Muscle layer of duodenum (tissue), 2 donors: ENCODE measurements around the gene CUZD1.
"Not testable (repeated sequence)": the region's sequence is repeated elsewhere in the genome, so short reads cannot be mapped to it uniquely, and the experiment has no call there.

Experiments used
- H3K27ac ChIP-seq: one replicate; pipeline ENCODE4 v1.7.0; 2013; ENCODE audit warnings: mild to moderate bottlenecking, low read length
- H3K27me3 ChIP-seq: one replicate; pipeline ENCODE4 v1.7.0; 2013; ENCODE audit warnings: low read depth, mild to moderate bottlenecking, control low read depth, low read length
- H3K36me3 ChIP-seq, 2 donors: one replicate each; pipeline ENCODE4 v1.7.0; 2013; ENCODE audit warnings: low read length in 2 of 2, control low read depth in 1 of 2, mild to moderate bottlenecking in 1 of 2; ENCODE audit not compliant: insufficient read depth in 2 of 2, control insufficient read depth in 1 of 2
- H3K4me1 ChIP-seq, 2 donors: one replicate each; pipeline ENCODE4 v1.7.0; 2013; ENCODE audit warnings: low read length in 2 of 2, mild to moderate bottlenecking in 2 of 2, control low read depth in 1 of 2, moderate library complexity in 1 of 2; ENCODE audit not compliant: insufficient read depth in 2 of 2, control insufficient read depth in 1 of 2
- H3K4me3 ChIP-seq, 2 donors: one replicate each; pipeline ENCODE4 v1.7.0; 2013; ENCODE audit warnings: low read length in 2 of 2, low read depth in 1 of 2, mild to moderate bottlenecking in 1 of 2
- H3K9me3 ChIP-seq, 2 donors: one replicate each; pipeline ENCODE4 v1.7.0; 2013; ENCODE audit warnings: low read length in 2 of 2, control low read depth in 1 of 2, mild to moderate bottlenecking in 1 of 2; ENCODE audit not compliant: control insufficient read depth in 1 of 2
- donor health status: healthy.

The CUZD1 gene

DNA sequence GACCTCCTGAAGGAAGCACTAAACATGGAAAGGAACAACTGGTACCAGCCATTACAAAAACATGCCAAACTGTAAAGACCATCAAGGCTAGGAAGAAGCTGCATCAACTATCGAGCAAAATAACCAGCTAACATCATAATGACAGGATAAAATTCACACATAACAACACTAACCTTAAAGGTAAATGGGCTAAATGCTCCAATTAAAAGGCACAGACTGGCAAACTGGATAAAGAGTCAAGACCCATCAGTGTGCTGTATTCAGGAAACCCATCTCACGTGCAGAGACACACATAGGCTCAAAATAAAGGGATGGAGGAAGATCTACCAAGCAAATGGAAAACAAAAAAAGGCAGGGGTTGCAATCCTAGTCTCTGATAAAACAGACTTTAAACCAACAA is 23.1 kb upstream of the CUZD1 start:
- not testable (repeated sequence) for H3K27me3 ChIP-seq, H3K4me3 ChIP-seq, H3K27ac ChIP-seq, H3K36me3 ChIP-seq, H3K4me1 ChIP-seq, H3K9me3 ChIP-seq

DNA sequence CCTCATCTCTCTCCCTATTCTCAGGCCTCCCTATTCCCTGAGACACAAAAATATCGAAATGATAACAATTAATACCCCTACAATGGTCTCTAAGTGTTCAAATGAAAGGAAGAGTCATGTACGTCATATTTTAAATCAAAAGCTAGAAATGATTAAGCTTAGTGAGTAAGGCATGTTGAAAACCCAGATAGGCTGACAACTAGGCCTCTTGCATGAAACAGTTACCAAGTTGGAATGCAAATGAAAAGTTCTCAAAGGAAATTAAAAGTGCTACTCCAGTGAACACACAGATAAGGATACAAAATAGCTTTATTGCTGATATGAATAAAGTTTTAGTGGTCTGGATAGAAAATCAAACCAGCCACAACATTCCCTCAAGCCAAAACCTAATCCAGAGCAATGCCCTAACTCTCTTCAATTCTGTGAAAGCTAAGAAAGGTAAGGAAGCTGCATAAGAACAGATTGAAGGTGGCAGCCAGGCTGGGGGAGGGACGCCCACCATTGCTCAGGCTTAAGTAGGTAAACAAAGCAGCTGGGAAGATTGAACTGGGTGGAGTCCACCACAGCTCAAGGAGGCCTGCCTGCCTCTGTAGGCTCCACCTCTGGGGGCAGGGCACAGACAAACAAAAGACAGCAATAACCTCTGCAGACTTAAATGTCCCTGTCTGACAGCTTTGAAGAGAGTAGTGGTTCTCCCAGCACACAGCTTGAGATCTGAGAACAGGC is 21.3 kb upstream of the CUZD1 start:
- H3K9me3 ChIP-seq, H3K36me3 ChIP-seq, H3K27me3 ChIP-seq: not testable (repeated sequence)

GRCh38 chr10:122864901-122865300 is 19.2 kb upstream of the CUZD1 start:
- no peaks in the 10 kb centered on the region for H3K4me1 ChIP-seq
- H3K27me3 ChIP-seq = no peaks in the 10 kb centered on the region
- H3K4me3 ChIP-seq = no peak overlapping the region
- no peaks in the 10 kb centered on the region for H3K36me3 ChIP-seq
- no peak overlapping the region for H3K27ac ChIP-seq
- no peaks in the 10 kb centered on the region for H3K9me3 ChIP-seq

More for the DNA sequence above, 21.3 kb upstream of the CUZD1 start:
- H3K4me1 ChIP-seq, H3K4me3 ChIP-seq, H3K27ac ChIP-seq: not testable (repeated sequence)

- Histone ChIP-seq H3K36me3 (no peaks in the 10 kb centered on the region), H3K27me3 (no peaks in the 10 kb centered on the region), H3K4me3 (no peak overlapping the region), H3K9me3 (no peaks in the 10 kb centered on the region), H3K4me1 (no peaks in the 10 kb centered on the region), H3K27ac (no peak overlapping the region)
Measured at GRCh38 chr10:122864194-122864592, 18.5 kb upstream of the CUZD1 start.

- Histone ChIP-seq H3K27me3 (no peaks in the 10 kb centered on the region), H3K4me3 (no peak overlapping the region), H3K27ac (no peak overlapping the region), H3K36me3 (no peaks in the 10 kb centered on the region), H3K4me1 (no peaks in the 10 kb centered on the region), H3K9me3 (no peaks in the 10 kb centered on the region)
Measured at GRCh38 chr10:122863216-122864193, 17.8 kb upstream of the CUZD1 start.

DNA sequence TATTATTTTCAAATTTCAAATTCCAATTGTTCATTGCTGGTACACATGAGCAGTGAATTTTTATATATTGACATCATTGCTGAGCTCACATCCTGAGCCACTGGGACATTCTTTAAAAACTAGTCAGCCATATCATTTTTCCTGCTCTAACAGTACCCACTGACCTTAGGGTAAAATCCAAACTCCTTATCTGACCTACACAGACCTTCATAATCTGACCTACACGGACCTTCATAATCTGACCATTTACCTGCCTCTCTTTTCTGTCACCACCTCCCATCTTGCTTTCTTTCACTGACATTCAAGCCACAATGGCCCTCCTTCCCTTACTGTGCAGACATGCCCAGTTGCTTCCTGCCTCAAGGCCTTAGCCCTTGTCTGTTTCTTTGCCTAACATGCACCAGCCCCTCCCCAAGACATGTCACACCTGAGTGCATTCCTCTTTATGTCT is 16.1 kb upstream of the CUZD1 start:
- Histone ChIP-seq H3K27me3 (no peaks in the 10 kb centered on the region), H3K36me3 (no peaks in the 10 kb centered on the region), H3K4me1 (no peaks in the 10 kb centered on the region), H3K9me3 (no peaks in the 10 kb centered on the region), H3K4me3 (no peak overlapping the region), H3K27ac (no peak overlapping the region)

DNA sequence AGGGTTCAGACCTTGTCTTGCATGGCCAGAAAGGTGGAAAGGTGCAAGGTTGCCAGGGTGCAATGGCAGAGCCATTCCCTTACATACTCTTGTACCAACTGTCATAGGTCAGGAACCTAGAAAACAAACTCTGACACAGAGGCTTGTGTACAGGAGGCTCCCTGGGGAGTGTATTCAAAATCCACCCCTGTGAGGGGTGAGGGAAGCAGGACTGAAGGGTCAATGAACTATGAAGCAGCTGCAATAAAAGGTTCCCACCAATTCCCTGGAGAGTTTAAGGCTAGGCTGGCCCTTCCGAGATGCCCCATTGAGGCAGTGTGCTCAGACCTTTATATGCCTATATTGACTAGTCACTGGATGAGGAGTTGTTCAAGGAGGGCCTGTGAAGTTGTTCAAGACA is 13.9 kb upstream of the CUZD1 start:
- H3K4me3 ChIP-seq = no peak overlapping the region
- no peaks in the 10 kb centered on the region for H3K9me3 ChIP-seq
- no peaks in the 10 kb centered on the region for H3K4me1 ChIP-seq
- peaks cover 0 to 4% of the 10 kb centered on the region in 2 donors for H3K36me3 ChIP-seq
- H3K27ac ChIP-seq = no peak overlapping the region
- no peaks in the 10 kb centered on the region for H3K27me3 ChIP-seq

DNA sequence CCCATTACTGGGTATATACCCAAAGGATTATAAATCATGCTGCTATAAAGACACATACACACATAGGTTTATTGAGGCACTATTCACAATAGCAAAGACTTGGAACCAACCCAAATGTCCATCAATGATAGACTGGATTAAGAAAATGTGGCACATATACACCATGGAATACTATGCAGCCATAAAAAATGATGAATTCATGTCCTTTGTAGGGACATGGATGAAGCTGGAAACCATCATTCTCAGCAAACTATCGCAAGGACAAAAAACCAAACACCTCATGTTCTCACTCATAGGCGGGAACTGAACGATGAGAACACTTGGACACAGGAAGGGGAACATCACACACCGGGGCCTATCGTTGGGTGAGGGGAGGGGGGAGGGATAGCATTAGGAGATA is 12.4 kb upstream of the CUZD1 start:
- H3K27me3 ChIP-seq, H3K4me1 ChIP-seq, H3K27ac ChIP-seq, H3K4me3 ChIP-seq, H3K9me3 ChIP-seq: not testable (repeated sequence)
- peaks cover 0 to 11% of the 10 kb centered on the region in 2 donors for H3K36me3 ChIP-seq

DNA sequence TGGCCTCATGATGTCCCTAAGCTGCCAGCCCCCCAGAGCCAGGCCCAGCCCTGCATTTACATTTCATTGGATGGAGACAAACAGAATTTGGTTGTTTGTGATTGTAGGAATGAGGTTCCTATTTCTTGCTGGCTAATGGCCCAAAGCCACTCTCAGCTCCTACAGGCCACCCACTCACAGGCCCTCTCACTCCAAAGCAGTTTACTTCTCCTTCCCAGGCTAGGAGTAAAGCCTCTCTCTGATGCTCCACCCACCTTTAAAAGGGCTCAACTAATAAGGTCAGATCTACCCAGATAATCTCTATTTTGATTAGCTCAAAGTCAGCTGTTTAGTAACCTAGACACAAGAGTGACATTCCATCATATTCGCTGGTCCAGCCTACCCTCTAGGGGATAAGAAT is 11.2 kb upstream of the CUZD1 start:
- Histone ChIP-seq H3K4me1 (no peaks in the 10 kb centered on the region), H3K27me3 (no peaks in the 10 kb centered on the region), H3K36me3 (peaks cover 0 to 21% of the 10 kb centered on the region in 2 donors), H3K4me3 (no peak overlapping the region), H3K9me3 (peaks cover 0 to 3% of the 10 kb centered on the region in 2 donors), H3K27ac (no peak overlapping the region)

GRCh38 chr10:122855745-122856144 is 10.1 kb upstream of the CUZD1 start:
- peaks cover 0 to 21% of the 10 kb centered on the region in 2 donors for H3K36me3 ChIP-seq
- no peaks in the 10 kb centered on the region for H3K27me3 ChIP-seq
- H3K4me1 ChIP-seq = no peaks in the 10 kb centered on the region
- no peak overlapping the region for H3K27ac ChIP-seq
- no peak overlapping the region for H3K4me3 ChIP-seq
- H3K9me3 ChIP-seq = peaks cover 0 to 3% of the 10 kb centered on the region in 2 donors

GRCh38 chr10:122854648-122855047 is 9.0 kb upstream of the CUZD1 start:
- Histone ChIP-seq H3K27ac (no peak overlapping the region), H3K36me3 (peaks cover 0 to 21% of the 10 kb centered on the region in 2 donors), H3K4me1 (no peaks in the 10 kb centered on the region), H3K4me3 (no peak overlapping the region), H3K27me3 (no peaks in the 10 kb centered on the region), H3K9me3 (peaks cover 0 to 3% of the 10 kb centered on the region in 2 donors)
